Type B pancreatic cell (in vitro differentiated cells): Measurements from ENCODE around the gene ZSWIM3. TPM values are rescaled to one million over a fixed set of nuclear protein-coding genes. Genes with fewer than 3 reads are reported as not detected.

ENCODE experiments used
- DNase-seq: peaks from one replicate; pipeline ENCODE4 v3.0.0; 2021; ENCODE audit warnings: mixed read lengths; ENCODE audit not compliant: unreplicated experiment; ENCODE audit errors: extremely low spot score
- H3K27ac Mint-ChIP-seq: 2 replicates; pipeline ENCODE4 v1.8.0; 2021; ENCODE audit warnings: mild to moderate bottlenecking, mixed read lengths
- H3K27me3 Mint-ChIP-seq: 2 replicates; pipeline ENCODE4 v1.8.0; 2021; ENCODE audit warnings: mixed read lengths
- H3K36me3 Mint-ChIP-seq: 2 replicates; pipeline ENCODE4 v1.8.0; 2021; ENCODE audit warnings: mixed read lengths
- H3K4me1 Mint-ChIP-seq: one replicate; pipeline ENCODE4 v1.8.0; 2021; ENCODE audit warnings: mixed read lengths; ENCODE audit not compliant: unreplicated experiment
- H3K4me3 Mint-ChIP-seq: 2 replicates; pipeline ENCODE4 v1.8.0; 2021; ENCODE audit warnings: mild to moderate bottlenecking, mixed read lengths
- H3K9me3 Mint-ChIP-seq: 2 replicates; pipeline ENCODE4 v1.8.0; 2021; ENCODE audit warnings: mixed read lengths
- CTCF ChIP-seq: fragments of 200-600 bp; sonication (generic); conservative IDR thresholded peaks from 2 replicates; pipeline ENCODE4 v1.5.0; 2021; ENCODE audit warnings: antibody characterized with exemption, mild to moderate bottlenecking
- total RNA-seq: library from RNA; stranded (reverse); gene quantifications from 2 replicates; pipeline ENCODE4 v1.2.1, GENCODE V29; 2021; ENCODE audit warnings: low replicate concordance

ZSWIM3 gene
- total RNA-seq, 1 donor from 2014 or later = 4.7 TPM

GRCh38 chr20:45890077-45890984 is 32.9 kb downstream of the ZSWIM3 start:
- peak overlapping the region; percentile 93 for H3K4me3 Mint-ChIP-seq
- H3K27ac Mint-ChIP-seq = peak overlapping the region; percentile 92
- H3K36me3 Mint-ChIP-seq = peaks cover 4% of the 10 kb centered on the region
- peaks cover 8% of the 10 kb centered on the region for H3K4me1 Mint-ChIP-seq
- no peaks in the 10 kb centered on the region for H3K27me3 Mint-ChIP-seq
- DNase-seq = peak; percentile 88
- TF ChIP-seq CTCF = peak; percentile 82
- H3K9me3 Mint-ChIP-seq = no peaks in the 10 kb centered on the region

GRCh38 chr20:45890985-45891983 is 33.9 kb downstream of the ZSWIM3 start, which contains the start of the genes CTSA and NEURL2:
Gene CTSA (plus strand): TSS chr20:45891335. CDS start chr20:45891569, 234 bp downstream.
Gene NEURL2 (minus strand): TSS chr20:45891208. CDS start chr20:45890991, 217 bp downstream.
- no peaks in the 10 kb centered on the region for H3K9me3 Mint-ChIP-seq
- no peaks in the 10 kb centered on the region for H3K27me3 Mint-ChIP-seq
- TF ChIP-seq CTCF = no peak
- peak; percentile 91 for DNase-seq
- peak within 1 kb of the TSS; percentile 93 for H3K4me3 Mint-ChIP-seq
- peak within 1 kb of the TSS; percentile 92 for H3K27ac Mint-ChIP-seq
- peaks cover 4% of the 10 kb centered on the region for H3K36me3 Mint-ChIP-seq
- H3K4me1 Mint-ChIP-seq = peaks cover 8% of the 10 kb centered on the region

- no peak for DNase-seq
- Mint-ChIP-seq H3K4me3 (peak overlapping the region; percentile 93), H3K27ac (peak overlapping the region; percentile 81)
Measured at GRCh38 chr20:45892049-45892825, 34.8 kb downstream of the ZSWIM3 start.

GRCh38 chr20:45892828-45893500 is 35.5 kb downstream of the ZSWIM3 start:
- DNase-seq = no peak
- peak overlapping the region; percentile 93 for H3K4me3 Mint-ChIP-seq
- no peaks in the 10 kb centered on the region for H3K9me3 Mint-ChIP-seq
- no peaks in the 10 kb centered on the region for H3K27me3 Mint-ChIP-seq
- peak overlapping the region; percentile 81 for H3K27ac Mint-ChIP-seq
- peaks cover 8% of the 10 kb centered on the region for H3K4me1 Mint-ChIP-seq
- no peak for TF ChIP-seq CTCF
- H3K36me3 Mint-ChIP-seq = peaks cover 9% of the 10 kb centered on the region

More at GRCh38 chr20:45892049-45892825, 34.8 kb downstream of the ZSWIM3 start:
- Mint-ChIP-seq H3K36me3 (peaks cover 4% of the 10 kb centered on the region), H3K9me3 (no peaks in the 10 kb centered on the region), H3K4me1 (peaks cover 8% of the 10 kb centered on the region), H3K27me3 (no peaks in the 10 kb centered on the region)
- no peak for TF ChIP-seq CTCF
